ENCODE measurements around the gene ZSWIM9.

ZSWIM9 gene

DNA sequence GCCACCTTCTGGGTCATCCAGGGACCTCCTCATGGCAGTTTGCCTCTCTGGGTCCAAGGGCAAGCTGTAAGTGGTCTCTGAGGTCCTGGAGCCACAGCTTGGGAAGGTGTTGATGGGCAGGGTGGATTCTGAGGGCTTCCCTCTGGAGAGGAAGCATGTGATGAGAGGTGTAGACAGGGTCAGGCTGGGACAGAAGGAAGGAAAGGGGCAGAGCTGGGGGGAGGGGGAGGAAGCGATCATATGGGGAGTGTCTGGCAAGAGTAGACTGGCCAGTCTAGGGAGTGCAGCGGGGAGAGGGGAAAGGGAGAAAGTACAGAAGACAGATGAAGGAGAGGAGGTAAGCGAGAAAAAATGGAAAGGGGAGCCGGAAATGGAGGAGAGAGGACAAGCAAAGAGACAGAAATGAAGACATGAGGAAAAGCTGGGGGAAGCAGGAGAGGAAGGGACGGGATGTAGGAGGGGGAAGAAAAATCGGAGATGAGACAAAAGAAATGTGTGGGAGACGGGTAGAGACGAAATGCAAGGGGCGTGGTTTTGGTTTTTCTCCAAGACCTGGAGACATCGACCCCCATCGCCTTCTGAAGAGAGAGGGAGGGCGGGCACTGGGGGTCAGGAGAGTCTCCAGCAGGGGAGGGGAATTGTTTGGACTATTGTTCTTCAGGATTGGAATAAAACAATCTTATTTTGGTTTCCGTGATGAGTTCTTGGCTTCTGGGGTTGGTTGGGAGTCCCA lies 26.6 kb downstream of the ZSWIM9 start:
- H4K91ac ChIP-seq (ENCODE audit: low read length) = no peak overlapping the region

DNA sequence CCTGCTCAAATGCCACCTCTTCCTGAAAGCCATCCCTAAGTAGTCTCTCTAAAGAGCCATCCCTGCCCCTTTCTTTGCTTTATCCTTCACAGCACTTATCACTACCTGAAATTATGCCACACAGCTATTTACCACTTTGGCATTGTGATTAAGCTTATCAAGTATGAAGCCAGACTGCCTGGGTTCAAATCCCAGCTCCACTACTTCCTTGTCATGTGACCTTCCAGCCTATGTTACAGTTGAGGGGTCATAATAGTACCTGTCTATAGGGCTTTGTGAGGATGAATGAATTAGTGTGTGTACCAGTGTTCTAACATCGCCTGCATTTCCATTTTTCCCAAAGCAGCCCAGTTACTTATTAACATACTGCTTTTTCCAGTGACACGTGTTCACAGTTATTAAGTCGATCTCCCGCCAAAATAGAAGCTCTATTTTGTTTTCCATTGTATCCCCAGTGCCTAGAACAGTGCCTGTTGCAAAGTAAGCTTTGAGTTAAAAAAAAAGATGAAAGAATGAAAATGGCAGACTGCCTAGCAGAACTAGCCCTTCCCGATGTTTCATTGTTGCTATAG lies 32.8 kb downstream of the ZSWIM9 start:
- peak overlapping the region; percentile 24 for H3K4me2 ChIP-seq (ENCODE audit: low read length, poor library complexity, severe bottlenecking)
- H3K9me3 ChIP-seq (ENCODE audit: control insufficient read depth, low read length) = no peaks in the 10 kb centered on the region
- peaks cover 12% of the 10 kb centered on the region for H3K79me1 ChIP-seq (replicated peaks; ENCODE audit: low read length, poor library complexity, severe bottlenecking)
- H3K18ac ChIP-seq (ENCODE audit: low read depth in 1 of 2, low read length in 2 of 2) = peak overlapping the region in 1 of 2 experiments; percentile 25
- H2BK120ac ChIP-seq (ENCODE audit: low read depth, low read length) = no peak overlapping the region
- peak overlapping the region; percentile 71 for H4K8ac ChIP-seq (ENCODE audit: low read length)
- H2BK5ac ChIP-seq (ENCODE audit: low read depth, low read length, poor library complexity, severe bottlenecking) = no peak overlapping the region
- peak overlapping the region; percentile 68 for H2AK5ac ChIP-seq (ENCODE audit: low read length, severe bottlenecking)
- H3K4ac ChIP-seq (ENCODE audit: low read depth in 1 of 2, low read length in 2 of 2) = peak overlapping the region; percentile 2 to 9
- H3K4me1 ChIP-seq (ENCODE audit: control insufficient read depth, insufficient read depth, low read depth, low read length) = peaks cover 2% of the 10 kb centered on the region
- peak overlapping the region; percentile 59 for H2AFZ ChIP-seq (ENCODE audit: low read depth, low read length)
- peak overlapping the region; percentile 1 to 90 for H3K4me3 ChIP-seq (ENCODE audit: insufficient read depth in 1 of 2, low read depth in 1 of 2, low read length in 2 of 2)
- peak overlapping the region; percentile 68 for H3K27ac ChIP-seq (ENCODE audit: low read length, poor library complexity, severe bottlenecking)
- no peak overlapping the region for H3K23ac ChIP-seq (ENCODE audit: low read length in 2 of 2)
- H3K9ac ChIP-seq (ENCODE audit: low read length) = peak overlapping the region; percentile 97
- no peak for DNase-seq
- no peaks in the 10 kb centered on the region for H3K27me3 ChIP-seq (ENCODE audit: control insufficient read depth in 1 of 2, insufficient read depth in 1 of 2, low read length in 2 of 2)
- peak overlapping the region; percentile 9 for H4K91ac ChIP-seq (ENCODE audit: low read length)
- no peak overlapping the region for H3K14ac ChIP-seq (ENCODE audit: low read length in 2 of 2)
- H3K36me3 ChIP-seq (ENCODE audit: control insufficient read depth in 1 of 2, insufficient read depth in 2 of 2, low read depth in 1 of 2, low read length in 2 of 2) = no peaks in the 10 kb centered on the region
- H2BK12ac ChIP-seq (ENCODE audit: low read length in 2 of 2) = no peak overlapping the region
- 23% methylated on average over 2 of the region's 5 CpGs for WGBS
- H2BK15ac ChIP-seq (ENCODE audit: low read depth, poor library complexity, severe bottlenecking) = no peak overlapping the region

More for the DNA sequence above, 26.6 kb downstream of the ZSWIM9 start:
- Histone ChIP-seq H2BK5ac (ENCODE audit: low read depth, low read length, poor library complexity, severe bottlenecking) (no peak overlapping the region), H3K18ac (ENCODE audit: low read depth in 1 of 2, low read length in 2 of 2) (no peak overlapping the region), H3K14ac (ENCODE audit: low read length in 2 of 2) (no peak overlapping the region), H3K27me3 (ENCODE audit: control insufficient read depth in 1 of 2, insufficient read depth in 1 of 2, low read length in 2 of 2) (no peaks in the 10 kb centered on the region), H4K8ac (ENCODE audit: low read length) (no peak overlapping the region), H2AK5ac (ENCODE audit: low read length, severe bottlenecking) (no peak overlapping the region), H3K36me3 (ENCODE audit: control insufficient read depth in 1 of 2, insufficient read depth in 2 of 2, low read depth in 1 of 2, low read length in 2 of 2) (peaks cover 0 to 21% of the 10 kb centered on the region in 2 experiments), H3K9me3 (ENCODE audit: control insufficient read depth, low read length) (no peaks in the 10 kb centered on the region), H2BK120ac (ENCODE audit: low read depth, low read length) (no peak overlapping the region), H2BK12ac (ENCODE audit: low read length in 2 of 2) (no peak overlapping the region), H3K79me1 (replicated peaks; ENCODE audit: low read length, poor library complexity, severe bottlenecking) (peaks cover 5% of the 10 kb centered on the region), H3K4me2 (ENCODE audit: low read length, poor library complexity, severe bottlenecking) (no peak overlapping the region), H2AFZ (ENCODE audit: low read depth, low read length) (no peak overlapping the region), H2BK15ac (ENCODE audit: low read depth, poor library complexity, severe bottlenecking) (no peak overlapping the region), H3K23ac (ENCODE audit: low read length in 2 of 2) (no peak overlapping the region), H3K9ac (ENCODE audit: low read length) (no peak overlapping the region), H3K27ac (ENCODE audit: low read length, poor library complexity, severe bottlenecking) (no peak overlapping the region), H3K4ac (ENCODE audit: low read depth in 1 of 2, low read length in 2 of 2) (no peak overlapping the region), H3K4me1 (ENCODE audit: control insufficient read depth, insufficient read depth, low read depth, low read length) (no peaks in the 10 kb centered on the region), H3K4me3 (ENCODE audit: insufficient read depth in 1 of 2, low read depth in 1 of 2, low read length in 2 of 2) (no peak overlapping the region)
- no peak for DNase-seq
- WGBS = 89% methylated on average over 13 of the region's 13 CpGs

DNA sequence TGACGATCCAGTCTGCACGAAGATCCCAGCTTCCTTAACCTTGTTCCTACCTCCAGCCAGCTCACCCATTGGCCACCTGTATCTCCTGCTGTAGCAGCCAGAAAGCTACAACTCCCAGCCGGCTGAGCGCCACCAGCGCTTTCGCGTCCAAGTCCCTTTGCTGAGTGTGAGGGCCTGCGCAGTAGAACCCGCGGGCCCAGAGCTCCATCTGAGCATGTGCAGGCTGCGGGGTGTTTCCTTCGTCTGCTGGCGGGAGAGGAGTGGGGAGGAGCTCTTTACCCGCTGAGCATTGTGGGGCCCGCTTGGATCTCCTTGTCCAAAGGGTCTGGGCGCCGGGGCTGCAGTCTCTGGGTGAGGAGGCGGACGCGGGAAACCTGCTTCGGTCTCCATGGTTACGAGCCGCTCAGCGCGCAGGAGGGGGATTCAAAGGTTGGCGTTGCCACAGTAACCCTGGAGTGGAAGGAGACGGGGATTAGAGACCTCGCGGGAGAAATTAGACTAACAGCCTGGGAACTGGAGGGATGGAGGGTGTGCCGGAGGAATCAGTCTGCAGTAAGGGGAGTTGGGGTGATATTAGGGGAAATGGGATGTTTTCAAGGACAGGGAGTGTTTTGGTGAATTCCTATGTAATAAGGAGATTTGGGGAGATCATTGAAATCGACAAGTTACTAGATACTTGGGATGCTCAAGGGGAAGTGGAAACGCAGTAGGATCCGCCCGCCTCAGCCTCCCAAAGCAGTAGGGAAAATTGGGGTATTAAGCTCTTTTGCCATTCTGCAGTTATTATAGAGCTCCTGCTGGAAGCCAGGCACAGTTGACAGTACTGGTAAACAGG lies 33.5 kb downstream of the ZSWIM9 start:
- peak overlapping the region in 1 of 2 experiments; percentile 41 for H3K14ac ChIP-seq (ENCODE audit: low read length in 2 of 2)
- H3K27me3 ChIP-seq (ENCODE audit: control insufficient read depth in 1 of 2, insufficient read depth in 1 of 2, low read length in 2 of 2) = no peaks in the 10 kb centered on the region
- peak overlapping the region; percentile 78 for H3K4me2 ChIP-seq (ENCODE audit: low read length, poor library complexity, severe bottlenecking)
- H4K8ac ChIP-seq (ENCODE audit: low read length) = peak overlapping the region; percentile 73
- peak overlapping the region; percentile 68 for H3K27ac ChIP-seq (ENCODE audit: low read length, poor library complexity, severe bottlenecking)
- H3K79me1 ChIP-seq (replicated peaks; ENCODE audit: low read length, poor library complexity, severe bottlenecking) = peaks cover 12% of the 10 kb centered on the region
- H3K9me3 ChIP-seq (ENCODE audit: control insufficient read depth, low read length) = no peaks in the 10 kb centered on the region
- under 1% methylated on average over 34 of the region's 34 CpGs for WGBS
- peak overlapping the region; percentile 80 for H2BK15ac ChIP-seq (ENCODE audit: low read depth, poor library complexity, severe bottlenecking)
- peaks cover 2% of the 10 kb centered on the region for H3K4me1 ChIP-seq (ENCODE audit: control insufficient read depth, insufficient read depth, low read depth, low read length)
- peak overlapping the region; percentile 78 for H2AFZ ChIP-seq (ENCODE audit: low read depth, low read length)
- no peaks in the 10 kb centered on the region for H3K36me3 ChIP-seq (ENCODE audit: control insufficient read depth in 1 of 2, insufficient read depth in 2 of 2, low read depth in 1 of 2, low read length in 2 of 2)
- no peak overlapping the region for H2AK5ac ChIP-seq (ENCODE audit: low read length, severe bottlenecking)
- H4K91ac ChIP-seq (ENCODE audit: low read length) = peak overlapping the region; percentile 74
- peak overlapping the region; percentile 97 for H3K9ac ChIP-seq (ENCODE audit: low read length)
- H2BK5ac ChIP-seq (ENCODE audit: low read depth, low read length, poor library complexity, severe bottlenecking) = no peak overlapping the region
- peak overlapping the region; percentile 2 to 9 for H3K4ac ChIP-seq (ENCODE audit: low read depth in 1 of 2, low read length in 2 of 2)
- H3K18ac ChIP-seq (ENCODE audit: low read depth in 1 of 2, low read length in 2 of 2) = peak overlapping the region in 1 of 2 experiments; percentile 25
- no peak overlapping the region for H3K23ac ChIP-seq (ENCODE audit: low read length in 2 of 2)
- peak; percentile 97 for DNase-seq
- no peak overlapping the region for H2BK12ac ChIP-seq (ENCODE audit: low read length in 2 of 2)
- H2BK120ac ChIP-seq (ENCODE audit: low read depth, low read length) = no peak overlapping the region
- peak overlapping the region; percentile 65 to 90 for H3K4me3 ChIP-seq (ENCODE audit: insufficient read depth in 1 of 2, low read depth in 1 of 2, low read length in 2 of 2)
